Mucosa of stomach (tissue), 1 donor: ENCODE results near the gene THUMPD1.
"Not testable (repeated sequence)": the region's sequence is repeated elsewhere in the genome, so short reads cannot be mapped to it uniquely, and the experiment has no call there.

ENCODE experiments used
- H3K27me3 ChIP-seq: one replicate; pipeline ENCODE4 v1.7.0; 2013; ENCODE audit warnings: mild to moderate bottlenecking, low read length; ENCODE audit not compliant: control insufficient read depth, insufficient read depth
- H3K36me3 ChIP-seq: one replicate; pipeline ENCODE4 v1.7.0; 2013; ENCODE audit warnings: low read length; ENCODE audit not compliant: control insufficient read depth, insufficient read depth
- H3K4me1 ChIP-seq: one replicate; pipeline ENCODE4 v1.7.0; 2013; ENCODE audit warnings: mild to moderate bottlenecking, low read length; ENCODE audit not compliant: control insufficient read depth, insufficient read depth
- H3K4me3 ChIP-seq: one replicate; pipeline ENCODE4 v1.7.0; 2013; ENCODE audit warnings: low read length
- H3K9ac ChIP-seq: one replicate; pipeline ENCODE4 v1.7.0; 2013; ENCODE audit warnings: mild to moderate bottlenecking, low read length, moderate library complexity
- H3K9me3 ChIP-seq: one replicate; pipeline ENCODE4 v1.7.0; 2013; ENCODE audit warnings: mild to moderate bottlenecking, low read length, moderate library complexity; ENCODE audit not compliant: control insufficient read depth
- donor health status: Pancreatic carcinoma.

The THUMPD1 gene

GRCh38 chr16:20744922-20745440 lies 3.4 kb upstream of the THUMPD1 start:
- Histone ChIP-seq H3K36me3 (no peaks in the 10 kb centered on the region), H3K9me3 (no peaks in the 10 kb centered on the region), H3K9ac (no peak overlapping the region), H3K27me3 (no peaks in the 10 kb centered on the region), H3K4me1 (peaks cover 6% of the 10 kb centered on the region), H3K4me3 (no peak overlapping the region)

GRCh38 chr16:20743591-20743990 lies 2.0 kb upstream of the THUMPD1 start:
- Histone ChIP-seq H3K27me3 (no peaks in the 10 kb centered on the region), H3K9me3 (no peaks in the 10 kb centered on the region), H3K4me3 (no peak overlapping the region), H3K4me1 (peaks cover 11% of the 10 kb centered on the region), H3K36me3 (no peaks in the 10 kb centered on the region), H3K9ac (no peak overlapping the region)

GRCh38 chr16:20740901-20741521 lies 607 bp downstream of the THUMPD1 start:
- H3K27me3 ChIP-seq: no peaks in the 10 kb centered on the region
- H3K36me3 ChIP-seq: peaks cover 8% of the 10 kb centered on the region
- no peaks in the 10 kb centered on the region for H3K9me3 ChIP-seq
- H3K9ac ChIP-seq: peak overlapping the region; percentile 82
- peaks cover 11% of the 10 kb centered on the region for H3K4me1 ChIP-seq
- H3K4me3 ChIP-seq: peak overlapping the region; percentile 98

- H3K4me3 ChIP-seq: peak overlapping the region; percentile 98
- no peaks in the 10 kb centered on the region for H3K27me3 ChIP-seq
- H3K4me1 ChIP-seq: peaks cover 11% of the 10 kb centered on the region
- H3K9ac ChIP-seq: peak overlapping the region; percentile 82
- no peaks in the 10 kb centered on the region for H3K9me3 ChIP-seq
- peaks cover 8% of the 10 kb centered on the region for H3K36me3 ChIP-seq
These were observed 1.4 kb downstream of the THUMPD1 start for GRCh38 chr16:20740007-20740883.

- no peak overlapping the region for H3K4me3 ChIP-seq
- no peaks in the 10 kb centered on the region for H3K27me3 ChIP-seq
- no peaks in the 10 kb centered on the region for H3K9me3 ChIP-seq
- peaks cover 12% of the 10 kb centered on the region for H3K36me3 ChIP-seq
- H3K9ac ChIP-seq: no peak overlapping the region
- peaks cover 8% of the 10 kb centered on the region for H3K4me1 ChIP-seq
These were observed 6.1 kb downstream of the THUMPD1 start for GRCh38 chr16:20735490-20735889.

GRCh38 chr16:20734782-20735181 lies 6.8 kb downstream of the THUMPD1 start:
- peaks cover 12% of the 10 kb centered on the region for H3K36me3 ChIP-seq
- H3K4me1 ChIP-seq: peaks cover 3% of the 10 kb centered on the region
- H3K9me3 ChIP-seq: no peaks in the 10 kb centered on the region
- H3K27me3 ChIP-seq: no peaks in the 10 kb centered on the region
- no peak overlapping the region for H3K4me3 ChIP-seq
- no peak overlapping the region for H3K9ac ChIP-seq

GRCh38 chr16:20734056-20734455 lies 7.6 kb downstream of the THUMPD1 start:
- H3K4me3 ChIP-seq: no peak overlapping the region
- H3K36me3 ChIP-seq: peaks cover 12% of the 10 kb centered on the region
- no peak overlapping the region for H3K9ac ChIP-seq
- no peaks in the 10 kb centered on the region for H3K9me3 ChIP-seq
- no peaks in the 10 kb centered on the region for H3K27me3 ChIP-seq
- no peaks in the 10 kb centered on the region for H3K4me1 ChIP-seq

GRCh38 chr16:20729141-20729540 lies 12.5 kb downstream of the THUMPD1 start:
- Histone ChIP-seq H3K9ac (no peak overlapping the region), H3K36me3 (peaks cover 4% of the 10 kb centered on the region), H3K4me3 (no peak overlapping the region), H3K9me3 (no peaks in the 10 kb centered on the region), H3K4me1 (no peaks in the 10 kb centered on the region), H3K27me3 (no peaks in the 10 kb centered on the region)

- peaks cover 4% of the 10 kb centered on the region for H3K36me3 ChIP-seq
- no peaks in the 10 kb centered on the region for H3K27me3 ChIP-seq
- no peaks in the 10 kb centered on the region for H3K9me3 ChIP-seq
- no peak overlapping the region for H3K9ac ChIP-seq
- H3K4me3 ChIP-seq: no peak overlapping the region
- H3K4me1 ChIP-seq: no peaks in the 10 kb centered on the region
These were observed 14.4 kb downstream of the THUMPD1 start for GRCh38 chr16:20727181-20727580.

- Histone ChIP-seq H3K4me3 (no peak overlapping the region), H3K36me3 (peaks cover 4% of the 10 kb centered on the region), H3K4me1 (no peaks in the 10 kb centered on the region), H3K27me3 (no peaks in the 10 kb centered on the region), H3K9ac (no peak overlapping the region), H3K9me3 (no peaks in the 10 kb centered on the region)
These were observed 15.0 kb downstream of the THUMPD1 start for GRCh38 chr16:20726661-20727060.

GRCh38 chr16:20720251-20720650 lies 21.4 kb downstream of the THUMPD1 start:
- H3K27me3 ChIP-seq: no peaks in the 10 kb centered on the region
- no peaks in the 10 kb centered on the region for H3K36me3 ChIP-seq
- H3K4me3 ChIP-seq: no peak overlapping the region
- no peaks in the 10 kb centered on the region for H3K9me3 ChIP-seq
- no peaks in the 10 kb centered on the region for H3K4me1 ChIP-seq
- no peak overlapping the region for H3K9ac ChIP-seq

GRCh38 chr16:20717718-20718117 lies 23.9 kb downstream of the THUMPD1 start:
- not testable (repeated sequence) for H3K4me3 ChIP-seq, H3K9ac ChIP-seq, H3K4me1 ChIP-seq, H3K27me3 ChIP-seq, H3K36me3 ChIP-seq, H3K9me3 ChIP-seq
